LNCAP (cell line): ENCODE measurements around the gene VWDE.

Experiments
- TF ChIP-seq, protein P1 (sequence below): fragments of 450-650 bp; IDR thresholded peaks from 2 replicates; pipeline ENCODE4 v1.5.1; 2017; ENCODE audit warnings: mild to moderate bottlenecking

The VWDE gene

DNA sequence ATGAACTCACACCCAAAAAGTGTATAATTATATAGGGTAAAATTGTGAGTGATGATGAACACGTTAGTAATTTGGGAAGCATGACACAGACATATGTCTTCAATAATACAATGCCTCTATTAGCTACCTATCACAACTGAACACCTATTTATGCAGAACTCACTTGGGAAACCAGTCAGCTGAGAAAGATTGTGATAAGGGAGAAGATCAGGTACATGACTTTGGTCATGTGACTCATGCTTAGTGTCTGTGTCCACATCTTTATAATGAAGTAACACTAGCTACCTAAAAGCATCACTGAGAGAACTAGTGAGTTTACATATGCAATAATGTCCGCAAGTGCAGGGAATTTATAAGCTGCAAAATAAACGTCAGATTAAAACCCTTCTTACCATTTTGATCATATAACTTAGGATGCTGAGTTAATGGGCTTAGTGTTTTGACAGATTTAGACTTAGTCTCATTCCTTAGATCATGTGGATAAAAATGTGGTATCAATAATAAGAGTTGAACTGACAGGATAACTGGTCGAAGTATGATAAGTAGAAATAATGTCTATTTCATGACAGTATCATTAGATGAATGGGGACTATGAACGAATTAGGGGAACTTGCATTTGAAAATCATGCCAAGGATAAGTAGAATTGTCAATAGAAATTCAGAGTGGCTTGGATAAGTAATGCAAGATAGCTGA is 11.6 kb downstream of the VWDE start:
- TF ChIP-seq, protein P1, sequence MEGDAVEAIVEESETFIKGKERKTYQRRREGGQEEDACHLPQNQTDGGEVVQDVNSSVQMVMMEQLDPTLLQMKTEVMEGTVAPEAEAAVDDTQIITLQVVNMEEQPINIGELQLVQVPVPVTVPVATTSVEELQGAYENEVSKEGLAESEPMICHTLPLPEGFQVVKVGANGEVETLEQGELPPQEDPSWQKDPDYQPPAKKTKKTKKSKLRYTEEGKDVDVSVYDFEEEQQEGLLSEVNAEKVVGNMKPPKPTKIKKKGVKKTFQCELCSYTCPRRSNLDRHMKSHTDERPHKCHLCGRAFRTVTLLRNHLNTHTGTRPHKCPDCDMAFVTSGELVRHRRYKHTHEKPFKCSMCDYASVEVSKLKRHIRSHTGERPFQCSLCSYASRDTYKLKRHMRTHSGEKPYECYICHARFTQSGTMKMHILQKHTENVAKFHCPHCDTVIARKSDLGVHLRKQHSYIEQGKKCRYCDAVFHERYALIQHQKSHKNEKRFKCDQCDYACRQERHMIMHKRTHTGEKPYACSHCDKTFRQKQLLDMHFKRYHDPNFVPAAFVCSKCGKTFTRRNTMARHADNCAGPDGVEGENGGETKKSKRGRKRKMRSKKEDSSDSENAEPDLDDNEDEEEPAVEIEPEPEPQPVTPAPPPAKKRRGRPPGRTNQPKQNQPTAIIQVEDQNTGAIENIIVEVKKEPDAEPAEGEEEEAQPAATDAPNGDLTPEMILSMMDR: no peak

DNA sequence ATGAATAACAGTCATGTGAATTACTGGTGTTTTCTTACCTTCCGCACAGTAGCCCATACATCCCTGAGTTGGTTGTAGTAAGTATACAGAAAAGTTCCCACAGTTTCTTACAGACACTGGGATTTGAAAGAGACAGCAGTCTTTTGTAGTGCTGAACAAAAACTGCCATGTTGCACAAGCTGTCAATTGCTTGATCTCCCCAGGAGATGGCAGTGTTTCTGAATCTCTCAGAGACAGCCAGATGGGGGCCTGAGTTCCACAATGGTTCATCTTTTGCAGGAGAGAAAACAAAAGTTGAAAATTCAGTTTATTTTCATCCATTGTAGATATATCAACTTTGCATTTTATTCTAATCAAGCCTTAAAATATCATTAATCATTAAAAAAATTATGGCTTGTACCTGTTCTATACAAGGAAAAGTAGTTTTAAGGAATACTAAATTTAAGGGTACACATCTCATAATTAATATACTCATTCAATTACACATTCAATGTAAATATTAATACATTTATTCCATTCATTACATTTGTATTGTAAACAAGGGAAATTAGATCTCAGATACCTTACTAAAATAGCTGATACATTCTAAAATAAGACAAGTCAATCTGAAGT is 14.5 kb downstream of the VWDE start:
- TF ChIP-seq, protein P1: peak; percentile 78

DNA sequence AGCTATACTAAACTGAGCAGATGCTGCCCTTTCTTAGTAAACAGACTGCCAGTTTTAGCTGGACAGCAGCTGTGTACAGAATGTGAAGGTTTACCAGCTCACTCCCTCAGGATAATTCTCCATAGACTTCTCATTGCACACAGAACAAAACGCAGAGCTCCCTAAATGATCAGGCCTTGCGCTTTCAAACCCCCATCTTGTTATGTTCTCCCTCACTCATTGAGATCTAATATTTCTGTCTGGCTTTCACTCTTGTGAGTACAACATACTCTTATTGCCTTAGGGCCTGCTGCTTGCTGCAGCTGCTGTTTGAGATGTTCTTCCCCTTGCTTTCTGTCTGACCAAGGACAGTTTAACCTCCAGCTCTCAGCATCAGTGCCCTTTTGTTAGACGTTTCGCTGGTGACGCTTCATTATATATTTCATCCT is 17.3 kb downstream of the VWDE start:
- TF ChIP-seq, protein P1: no peak

- TF ChIP-seq, protein P1: no peak
Measured at GRCh38 chr7:12385364-12385786, 18.3 kb downstream of the VWDE start.

DNA sequence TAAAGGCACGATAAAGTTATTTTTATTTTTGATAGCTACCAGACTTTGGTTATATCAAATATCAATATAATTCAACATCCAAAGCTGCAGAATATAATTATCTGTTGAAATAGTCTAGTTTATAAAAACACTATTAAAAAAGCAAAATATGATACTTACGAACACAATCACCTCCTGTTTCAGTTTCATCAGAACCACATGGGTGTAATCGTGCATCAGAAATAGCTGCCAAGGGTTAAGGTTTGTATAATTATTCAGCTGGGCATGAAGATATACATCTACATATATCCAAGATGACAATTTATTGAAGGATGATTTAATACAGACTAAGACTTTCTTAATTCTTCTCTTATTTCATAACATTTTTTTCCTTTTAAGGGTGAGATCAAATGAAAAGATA is 20.3 kb downstream of the VWDE start:
- TF ChIP-seq, protein P1: no peak

GRCh38 chr7:12378389-12378788 is 25.3 kb downstream of the VWDE start:
- TF ChIP-seq, protein P1: no peak

DNA sequence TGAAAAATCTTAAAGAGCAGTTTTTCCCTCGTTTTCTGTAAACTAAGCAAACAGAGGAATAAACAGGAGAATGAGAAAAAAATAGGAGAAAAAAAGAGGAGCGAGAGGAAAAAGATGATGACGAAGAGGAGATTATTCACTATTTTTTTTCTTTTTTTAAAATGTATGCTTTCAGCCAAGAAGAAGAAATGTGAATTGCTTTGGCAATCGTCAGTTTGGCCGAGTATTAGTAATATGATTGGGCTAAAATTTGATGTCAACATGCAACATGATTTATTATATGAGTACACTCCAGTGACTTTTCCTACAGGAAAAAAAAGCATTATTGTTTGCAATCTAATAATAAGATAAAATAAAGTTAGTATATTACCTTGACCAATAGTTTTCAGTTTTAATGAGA is 26.3 kb downstream of the VWDE start:
- TF ChIP-seq, protein P1: no peak
